UCSD-AML1 (cell line): ENCODE data around the gene NR1I3.
"Not testable (repeated sequence)": the region's sequence is repeated elsewhere in the genome, so short reads cannot be mapped to it uniquely, and the experiment has no call there.

Source experiments
- DNase-seq: peaks from one replicate; lab custom pipeline; 2025; ENCODE audit not compliant: unreplicated experiment; lab: John Stamatoyannopoulos, UW

NR1I3 gene

GRCh38 chr1:161238039-161238473 lies at the start of gene NR1I3:
Gene NR1I3 (minus strand): TSS chr1:161238203. CDS start chr1:161236565, 1,638 bp downstream.
- no peak for DNase-seq

- DNase-seq = no peak
These were observed 49.6 kb upstream of the NR1I3 start for GRCh38 chr1:161287482-161288054.

GRCh38 chr1:161285521-161285920 lies 47.5 kb upstream of the NR1I3 start:
- DNase-seq = no peak

GRCh38 chr1:161285113-161285512 lies 47.1 kb upstream of the NR1I3 start:
- DNase-seq = no peak

GRCh38 chr1:161282991-161283390 lies 45.0 kb upstream of the NR1I3 start:
- DNase-seq = no peak

GRCh38 chr1:161274874-161275273 lies 36.9 kb upstream of the NR1I3 start:
- DNase-seq = no peak

- DNase-seq = no peak
These were observed 35.4 kb upstream of the NR1I3 start for GRCh38 chr1:161273402-161273801.

GRCh38 chr1:161267321-161267720 lies 29.3 kb upstream of the NR1I3 start:
- no peak for DNase-seq

GRCh38 chr1:161266836-161267235 lies 28.8 kb upstream of the NR1I3 start:
- DNase-seq = no peak

- no peak for DNase-seq
These were observed 28.2 kb upstream of the NR1I3 start for GRCh38 chr1:161266202-161266601.

GRCh38 chr1:161265305-161265704 lies 27.3 kb upstream of the NR1I3 start:
- no peak for DNase-seq

GRCh38 chr1:161261261-161262235 lies 23.5 kb upstream of the NR1I3 start:
- no peak for DNase-seq

- no peak for DNase-seq
These were observed 22.6 kb upstream of the NR1I3 start for GRCh38 chr1:161260376-161261260.

- no peak for DNase-seq
These were observed 21.8 kb upstream of the NR1I3 start for GRCh38 chr1:161259765-161260164.

GRCh38 chr1:161259345-161259702 lies 21.3 kb upstream of the NR1I3 start:
- DNase-seq = no peak

GRCh38 chr1:161258439-161259344 lies 20.7 kb upstream of the NR1I3 start, which contains the start of gene PCP4L1:
Gene PCP4L1 (plus strand): TSS chr1:161258745. CDS start chr1:161258975, 230 bp downstream.
- no peak for DNase-seq

- DNase-seq = not testable (repeated sequence)
These were observed 19.1 kb upstream of the NR1I3 start for GRCh38 chr1:161257109-161257508.

- not testable (repeated sequence) for DNase-seq
These were observed 18.0 kb upstream of the NR1I3 start for GRCh38 chr1:161255955-161256520.

GRCh38 chr1:161255302-161255701 lies 17.3 kb upstream of the NR1I3 start:
- DNase-seq = not testable (repeated sequence)

GRCh38 chr1:161251579-161251978 lies 13.6 kb upstream of the NR1I3 start:
- no peak for DNase-seq
